Peyer's patch (tissue), 4 donors: ENCODE data around the gene PSMB5.

Experiments used
- CTCF ChIP-seq, 6 experiments: fragments of 450-650 bp in 4 of 6; fragments of 200-600 bp in 2 of 6; sonication (generic) in 1 of 6; IDR thresholded peaks; one replicate each; pipeline ENCODE4 v1.5.1; 2017 to 2019; ENCODE audit warnings: antibody characterized with exemption in 6 of 6, mild to moderate bottlenecking in 3 of 6, moderate library complexity in 1 of 6
- POLR2A ChIP-seq, 2 donors: fragments of 450-650 bp; IDR thresholded peaks; one replicate each; pipeline ENCODE4 v1.5.1; 2017; ENCODE audit warnings: antibody characterized with exemption in 2 of 2, mild to moderate bottlenecking in 2 of 2, moderate library complexity in 2 of 2

- TF ChIP-seq CTCF (IDR thresholded peaks at IDR 0.05) (no peak), POLR2A (IDR thresholded peaks at IDR 0.05) (no peak)
Observed at GRCh38 chr14:22987291-22987690, 47.4 kb downstream of the PSMB5 start.
